ENCODE data around the gene USP49. TPM values are rescaled to one million over a fixed set of nuclear protein-coding genes. Genes with fewer than 3 reads are reported as not detected.
A peak's percentile ranks its signal among the peaks of the same experiment; 100 is the strongest.

USP49 gene
- total and polyA plus RNA-seq, 2 of the 13 experiments (the other 11 are each of a cell fraction or from before 2014, with no cell fraction given) = 2.9 to 4.3 TPM

- TF ChIP-seq FOXP4 (CRISPR knock-in tag; IDR thresholded peaks at IDR 0.05) = 0 out of 2 replicates have a peak, but pooled peaks have one; percentile 22
- TF ChIP-seq MBNL3 (CRISPR knock-in tag; conservative IDR thresholded peaks at IDR 0.05) = no peak
- peak; percentile 77 for TF ChIP-seq ZBTB25 (CRISPR knock-in tag; IDR thresholded peaks at IDR 0.05)
- no peak for TF ChIP-seq ZBTB37 (CRISPR knock-in tag; IDR thresholded peaks at IDR 0.05)
- TF ChIP-seq CBX2 (IDR thresholded peaks at IDR 0.05; ENCODE audit: low read depth, low read length) = no peak
- TF ChIP-seq CBX2 (CRISPR knock-in tag; IDR thresholded peaks at IDR 0.05; ENCODE audit: low read depth) = no peak
- no peak for TF ChIP-seq ZNF576 (CRISPR knock-in tag; IDR thresholded peaks at IDR 0.05)
- no peak for TF ChIP-seq FOXM1 (CRISPR knock-in tag; IDR thresholded peaks at IDR 0.05)
- TF ChIP-seq HES4 (CRISPR knock-in tag; IDR thresholded peaks at IDR 0.05; ENCODE audit: borderline replicate concordance) = no peak
- TF ChIP-seq EED (CRISPR knock-in tag; IDR thresholded peaks at IDR 0.05) = no peak
- no peak for TF ChIP-seq ZIK1 (CRISPR knock-in tag; IDR thresholded peaks at IDR 0.05; ENCODE audit: borderline replicate concordance, low read depth)
- no peak for TF ChIP-seq NR3C1 (CRISPR knock-in tag; IDR thresholded peaks at IDR 0.05)
- no peak for TF ChIP-seq ZNF550 (CRISPR knock-in tag; IDR thresholded peaks at IDR 0.05; ENCODE audit: borderline replicate concordance)
- TF ChIP-seq KDM5A (IDR thresholded peaks at IDR 0.05; ENCODE audit: borderline replicate concordance, low read length) = no peak
- no peak for TF ChIP-seq ZBTB7B (CRISPR knock-in tag; IDR thresholded peaks at IDR 0.05)
- TF ChIP-seq ZNF335 (CRISPR knock-in tag; IDR thresholded peaks at IDR 0.05) = no peak
- TF ChIP-seq ZNF704 (CRISPR knock-in tag; IDR thresholded peaks at IDR 0.05; ENCODE audit: borderline replicate concordance) = no peak
- TF ChIP-seq NFE2L2 (IDR thresholded peaks at IDR 0.05; ENCODE audit: low read length) = no peak
- no peak for TF ChIP-seq ZBTB4 (CRISPR knock-in tag; IDR thresholded peaks at IDR 0.05; ENCODE audit: borderline replicate concordance)
- TF ChIP-seq MEIS2 (CRISPR knock-in tag; IDR thresholded peaks at IDR 0.05) = no peak
- TF ChIP-seq CREB1 (IDR thresholded peaks at IDR 0.05) = no peak
- no peak for TF ChIP-seq CREB1 (CRISPR knock-in tag; IDR thresholded peaks at IDR 0.05)
Measured at GRCh38 chr6:41846666-41847237, 48.4 kb downstream of the USP49 start (continued).
